K562 (cell line): Measurements from ENCODE around the gene HMX2. TPM values are rescaled to one million over a fixed set of nuclear protein-coding genes. Genes with fewer than 3 reads are reported as not detected.
A peak's percentile ranks its signal among the peaks of the same experiment; 100 is the strongest.

ENCODE experiments used
- ATAC-seq: fragments of 200-7000 bp; cut with Tn5 transposase; 3 replicates; pipeline ENCODE4 v1.9.1; 2020; ENCODE audit warnings: moderate library complexity
- BruUV-seq: library from RNA; stranded (reverse); fragments of 400-500 nt; replicated peaks from 2 replicates; lab custom pipeline; 2021; lab: Mats Ljungman, UMichigan
- CTCF ChIA-PET: fragments of 300-600 bp; formaldehyde crosslinking; extraction: SDS; loops from one replicate; lab custom pipeline; 2021; ENCODE audit warnings: low intra/inter-chr PET ratio; lab: Yijun Ruan, JAX
- POLR2A ChIA-PET: fragments of 300-600, 350-650 bp; sonication (Branson Sonifier 250); formaldehyde crosslinking; extraction: SDS; loops from one replicate; lab custom pipeline; 2021; ENCODE audit warnings: antibody characterized with exemption, inconsistent platforms; lab: Yijun Ruan, JAX
- DNase-seq, 4 experiments: peaks; one replicate each; pipeline versions ENCODE4 v3.0.0 to v3.0.0-alpha.2; 2011 to 2018; ENCODE audit warnings: low spot score in 3 of 4, mixed read lengths in 3 of 4; ENCODE audit errors: extremely low read depth in 1 of 4
- FAIRE-seq: peaks from 2 replicates; lab custom pipeline; 2011; peaks lifted over from hg19 to GRCh38; lab: Jason Lieb, UNC
- H2AFZ ChIP-seq: 2 replicates; pipeline ENCODE4 v1.6.0; 2011; ENCODE audit warnings: low read depth, low read length, control low read depth, inconsistent platforms
- H3K27ac ChIP-seq: fragments of 200-600 bp; 3 replicates; pipeline ENCODE4 v1.8.0; 2011; ENCODE audit warnings: low read depth, mild to moderate bottlenecking, control low read depth, inconsistent platforms, low read length, moderate library complexity, mixed read lengths; ENCODE audit errors: extremely low read depth
- H3K27me3 ChIP-seq, 2 experiments: fragments of 300-600 bp in 1 of 2; 2 replicates in 1 of 2; 3 replicates in 1 of 2; pipeline versions ENCODE4 v1.6.0 to v1.8.0; 2011; ENCODE audit warnings: inconsistent platforms in 2 of 2, low read length in 2 of 2, mild to moderate bottlenecking in 1 of 2, mixed read lengths in 1 of 2, moderate library complexity in 1 of 2; ENCODE audit not compliant: control insufficient read depth in 2 of 2, insufficient read depth in 2 of 2
- H3K36me3 ChIP-seq: fragments of 300-600 bp; 3 replicates; pipeline ENCODE4 v1.8.0; 2011; ENCODE audit warnings: mild to moderate bottlenecking, low read length, inconsistent platforms; ENCODE audit not compliant: control insufficient read depth, insufficient read depth
- H3K4me1 ChIP-seq, 2 experiments: fragments of 200-600 bp in 1 of 2; replicated peaks in 1 of 2; 2 replicates in 1 of 2; 3 replicates in 1 of 2; pipeline versions ENCODE4 v1.5.1 to v1.8.0; 2011; ENCODE audit warnings: inconsistent platforms in 2 of 2, low read length in 2 of 2, mild to moderate bottlenecking in 1 of 2, mixed read lengths in 1 of 2, moderate library complexity in 1 of 2; ENCODE audit not compliant: control insufficient read depth in 2 of 2, insufficient read depth in 2 of 2
- H3K4me2 ChIP-seq: 2 replicates; pipeline ENCODE4 v1.6.1; 2011; ENCODE audit warnings: low read length, control low read depth, inconsistent platforms, mixed read lengths; ENCODE audit not compliant: insufficient read depth
- H3K4me3 ChIP-seq: fragments of 200-600 bp; sonication (generic), shearing (Covaris generic); 2 replicates; pipeline ENCODE4 v1.5.1; 2016; ENCODE audit warnings: control low read depth, inconsistent platforms
- H3K79me2 ChIP-seq: fragments of 200-600 bp; 3 replicates; pipeline ENCODE4 v1.8.0; 2011; ENCODE audit warnings: low read length, inconsistent platforms; ENCODE audit not compliant: control insufficient read depth, insufficient read depth
- H3K9ac ChIP-seq, 2 experiments: 2 replicates each; pipeline versions ENCODE4 v1.6.0 to v1.6.1; 2011; ENCODE audit warnings: low read depth in 2 of 2, low read length in 2 of 2, control low read depth in 1 of 2, inconsistent platforms in 1 of 2, mild to moderate bottlenecking in 1 of 2, mixed read lengths in 1 of 2; ENCODE audit not compliant: insufficient read depth in 1 of 2
- H3K9me1 ChIP-seq: one replicate; pipeline ENCODE4 v1.6.0; 2011; ENCODE audit warnings: inconsistent platforms, mild to moderate bottlenecking, low read length, moderate library complexity; ENCODE audit not compliant: control insufficient read depth, insufficient read depth
- H3K9me3 ChIP-seq: replicated peaks from 2 replicates; pipeline ENCODE4 v1.5.1; 2011; ENCODE audit warnings: low read depth, low read length, inconsistent platforms; ENCODE audit not compliant: control insufficient read depth, insufficient read depth
- H4K20me1 ChIP-seq: replicated peaks from 2 replicates; pipeline ENCODE4 v1.6.1; 2011; ENCODE audit warnings: low read length, inconsistent platforms, mixed read lengths; ENCODE audit not compliant: control insufficient read depth, insufficient read depth
- DPF2 ChIP-seq: fragments of 450-650 bp; IDR thresholded peaks from 2 replicates; pipeline ENCODE4 v1.6.1; 2016
- GATA2 ChIP-seq: sonication (generic); formaldehyde crosslinking; IDR thresholded peaks from 2 replicates; pipeline ENCODE4 v1.4.0; 2020; ENCODE audit warnings: mild to moderate bottlenecking, missing genetic modification reagents
- POLR2G ChIP-seq: fragments of 200-400 bp; formaldehyde crosslinking; IDR thresholded peaks from 2 replicates; pipeline ENCODE4 v1.6.1; 2017; ENCODE audit warnings: low read depth, mild to moderate bottlenecking, antibody characterized with exemption, low read length, moderate library complexity
- RBFOX2 ChIP-seq: fragments of 200-400 bp; formaldehyde crosslinking; IDR thresholded peaks from 2 replicates; pipeline ENCODE4 v1.6.1; 2017; ENCODE audit warnings: low read depth, mild to moderate bottlenecking, low read length, moderate library complexity
- WGBS: fragments of 100-300 bp; shearing (Covaris generic); methylation state at CpG from one replicate; pipeline ENCODE4 v1.1.6; 2016; ENCODE audit warnings: low coverage, mixed read lengths; ENCODE audit not compliant: insufficient coverage; ENCODE audit errors: missing lambda C conversion rate; 5-methylcytosine and 5-hydroxymethylcytosine counted together
- in situ Hi-C: fragments of 300-500 bp; cut with MboI; formaldehyde crosslinking; loops from 4 replicates; pipeline ENCODE4 v1.15.0; 2018; ENCODE audit warnings: inconsistent platforms, mixed read lengths
- intact Hi-C: fragments of 100-400 bp; cut with micrococcal nuclease; formaldehyde crosslinking; loops from 2 replicates; pipeline ENCODE4 v1.14.2; 2022
- polyA plus RNA-seq, 8 experiments: library from polyadenylated mRNA; depleted of rRNA in 4 of 8; stranded (reverse) in 5 of 8; unstranded in 3 of 8; fragments of >200 nt; fragmentation: Nextera tagmentation in 2 of 8; fragmentation: Illumina TruSeq in 1 of 8; extraction: Ambion mirVana in 2 of 8; extraction: Trizol in 1 of 8; gene quantifications; 2 replicates each; pipeline versions ENCODE4 v1.2.1 to v1.2.3, GENCODE V29; 2011 to 2014; ENCODE audit warnings: inconsistent platforms in 1 of 8, missing spikeins in 1 of 8
- total RNA-seq, 7 experiments: library from RNA; depleted of rRNA in 6 of 7; stranded (reverse); fragments of >200 nt in 6 of 7; fragmentation: Illumina TruSeq in 2 of 7; extraction: Trizol in 2 of 7; gene quantifications; 2 replicates each; pipeline versions ENCODE4 v1.2.1 to v1.2.3, GENCODE V29; 2011 to 2021; ENCODE audit warnings: low replicate concordance in 1 of 7
- TF ChIP-seq, protein P1 (sequence below): sonication (generic); formaldehyde crosslinking; IDR thresholded peaks from 2 replicates; pipeline ENCODE4 v1.8.1; 2023; ENCODE audit warnings: mild to moderate bottlenecking, missing genetic modification reagents

HMX2 gene
- total and polyA plus RNA-seq, 9 of the 15 experiments (the other 6 are each of a cell fraction or from before 2014, with no cell fraction given) = 0.07 to 0.58 (median 0.09) TPM; not detected in 2

DNA sequence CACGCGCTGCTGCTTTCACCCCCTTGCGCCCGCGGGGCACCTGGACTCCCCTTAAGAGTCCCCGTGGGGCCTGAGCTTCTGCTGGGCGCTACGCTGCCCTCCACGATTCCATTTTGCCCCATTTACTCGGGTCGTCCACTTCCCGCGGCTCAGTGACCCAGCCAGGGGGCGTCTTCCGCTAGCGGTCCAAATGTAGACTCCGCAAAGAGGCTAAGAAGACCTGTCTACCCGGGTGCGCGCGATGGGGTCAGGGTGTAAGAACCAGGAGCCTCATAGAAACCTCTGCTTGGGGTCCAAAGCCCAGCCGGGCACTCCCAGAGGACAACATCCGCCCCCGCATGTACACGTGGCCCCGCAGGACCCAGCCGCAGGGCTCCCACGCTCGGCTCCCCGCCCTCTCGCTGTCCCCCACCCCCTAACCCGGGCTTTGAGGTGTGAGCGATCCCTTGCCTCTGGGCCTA is 5.2 kb upstream of the HMX2 start:
- ChIA-PET CTCF (no interaction called here), POLR2A (interaction anchor here (1.8 kb wide), 1 partner anchor 10 kb away, joined by 10 read pairs; the partner anchor contains the start of gene BUB3)
- H3K9me3 ChIP-seq = no peaks in the 10 kb centered on the region
- H3K4me3 ChIP-seq = no peak overlapping the region
- no peak overlapping the region for H2AFZ ChIP-seq
- H3K9me1 ChIP-seq = no peaks in the 10 kb centered on the region
- H4K20me1 ChIP-seq = peaks cover 7% of the 10 kb centered on the region; the same call in 1 of the 2 replicates
- peaks cover 36% of the 10 kb centered on the region for H3K79me2 ChIP-seq
- no peak overlapping the region for H3K27ac ChIP-seq
- H3K9ac ChIP-seq = no peak overlapping the region
- DNase-seq = no peak
- H3K4me2 ChIP-seq = no peak overlapping the region
- TF ChIP-seq DPF2 (no peak), GATA2 (CRISPR knock-in tag) (no peak), POLR2G (peak; percentile 45; the same call in 1 of the 2 replicates), RBFOX2 (peak; percentile 50; the same call in 1 of the 2 replicates)
- TF ChIP-seq, protein P1, sequence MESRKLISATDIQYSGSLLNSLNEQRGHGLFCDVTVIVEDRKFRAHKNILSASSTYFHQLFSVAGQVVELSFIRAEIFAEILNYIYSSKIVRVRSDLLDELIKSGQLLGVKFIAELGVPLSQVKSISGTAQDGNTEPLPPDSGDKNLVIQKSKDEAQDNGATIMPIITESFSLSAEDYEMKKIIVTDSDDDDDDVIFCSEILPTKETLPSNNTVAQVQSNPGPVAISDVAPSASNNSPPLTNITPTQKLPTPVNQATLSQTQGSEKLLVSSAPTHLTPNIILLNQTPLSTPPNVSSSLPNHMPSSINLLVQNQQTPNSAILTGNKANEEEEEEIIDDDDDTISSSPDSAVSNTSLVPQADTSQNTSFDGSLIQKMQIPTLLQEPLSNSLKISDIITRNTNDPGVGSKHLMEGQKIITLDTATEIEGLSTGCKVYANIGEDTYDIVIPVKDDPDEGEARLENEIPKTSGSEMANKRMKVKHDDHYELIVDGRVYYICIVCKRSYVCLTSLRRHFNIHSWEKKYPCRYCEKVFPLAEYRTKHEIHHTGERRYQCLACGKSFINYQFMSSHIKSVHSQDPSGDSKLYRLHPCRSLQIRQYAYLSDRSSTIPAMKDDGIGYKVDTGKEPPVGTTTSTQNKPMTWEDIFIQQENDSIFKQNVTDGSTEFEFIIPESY (CRISPR knock-in tag) = peak; percentile 60
- H3K4me1 ChIP-seq = peaks cover 13 to 14% of the 10 kb centered on the region in 2 experiments
- in situ Hi-C loops (no loop called here), intact Hi-C loops (no loop called here)
- no CpG with 5 or more reads among the region's 33 CpGs for whole genome bisulfite sequencing
- no TSS peak for BruUV-seq
- peaks cover 38% of the 10 kb centered on the region for H3K36me3 ChIP-seq
- FAIRE-seq = no peak
- H3K27me3 ChIP-seq = no peaks in the 10 kb centered on the region
- no peak for ATAC-seq
